CD14-positive monocyte (primary cell): ENCODE measurements around the gene FMR1NB. TPM values are rescaled to one million over a fixed set of nuclear protein-coding genes. Genes with fewer than 3 reads are reported as not detected.

Experiments used
- DNase-seq, 3 donors: peaks; one replicate each; pipeline ENCODE4 v3.0.0-alpha.2; 2011 to 2022
- H2AFZ ChIP-seq: 2 replicates; pipeline ENCODE4 v1.6.0; 2012; ENCODE audit warnings: mild to moderate bottlenecking, low read depth, low read length, inconsistent platforms; ENCODE audit not compliant: insufficient read depth, poor library complexity, severe bottlenecking
- H3K27ac ChIP-seq, 2 donors: 1 replicate in 1 of 2; 2 replicates in 1 of 2; pipeline ENCODE4 v1.5.1; 2012 to 2013; ENCODE audit warnings: low read length in 2 of 2, control low read depth in 1 of 2, inconsistent platforms in 1 of 2, low read depth in 1 of 2, mild to moderate bottlenecking in 1 of 2
- H3K27me3 ChIP-seq, 2 donors: one replicate each; pipeline versions ENCODE4 v1.6.0 to v1.6.1; 2011 to 2013; ENCODE audit warnings: low read length in 2 of 2; ENCODE audit not compliant: control insufficient read depth in 2 of 2, insufficient read depth in 2 of 2
- H3K36me3 ChIP-seq, 2 donors: replicated peaks in 1 of 2; 1 replicate in 1 of 2; 2 replicates in 1 of 2; pipeline versions ENCODE4 v1.5.1 to v1.6.1; 2012 to 2013; ENCODE audit warnings: low read length in 2 of 2, control low read depth in 1 of 2, inconsistent platforms in 1 of 2, mild to moderate bottlenecking in 1 of 2; ENCODE audit not compliant: insufficient read depth in 2 of 2, control insufficient read depth in 1 of 2
- H3K4me1 ChIP-seq, 2 donors: 1 replicate in 1 of 2; 2 replicates in 1 of 2; pipeline versions ENCODE4 v1.5.1 to v1.6.1; 2012 to 2013; ENCODE audit warnings: low read length in 2 of 2, control low read depth in 1 of 2, inconsistent platforms in 1 of 2, mild to moderate bottlenecking in 1 of 2, moderate library complexity in 1 of 2; ENCODE audit not compliant: insufficient read depth in 2 of 2, control insufficient read depth in 1 of 2
- H3K4me2 ChIP-seq: replicated peaks from 2 replicates; pipeline ENCODE3; 2012; ENCODE audit warnings: low read length, moderate library complexity, mild to moderate bottlenecking; ENCODE audit not compliant: poor library complexity, severe bottlenecking; ENCODE audit errors: extremely low read depth
- H3K4me3 ChIP-seq, 3 experiments: fragments of 200-600 bp in 1 of 3; sonication (generic) in 1 of 3; replicated peaks in 1 of 3; 1 replicate in 2 of 3; 2 replicates in 1 of 3; pipeline ENCODE4 v1.5.1; 2011 to 2013; ENCODE audit warnings: low read length in 3 of 3, mild to moderate bottlenecking in 3 of 3, control low read depth in 2 of 3, low read depth in 2 of 3, inconsistent platforms in 1 of 3, moderate library complexity in 1 of 3
- H3K79me2 ChIP-seq: 2 replicates; pipeline ENCODE4 v1.6.0; 2012; ENCODE audit warnings: mild to moderate bottlenecking, control low read depth, inconsistent platforms, low read length, moderate library complexity; ENCODE audit not compliant: insufficient read depth
- H3K9ac ChIP-seq: 2 replicates; pipeline ENCODE4 v1.6.0; 2017; ENCODE audit warnings: low read length, mild to moderate bottlenecking; ENCODE audit not compliant: insufficient read depth, poor library complexity, severe bottlenecking
- H3K9me3 ChIP-seq, 2 donors: replicated peaks in 1 of 2; 1 replicate in 1 of 2; 2 replicates in 1 of 2; pipeline versions ENCODE4 v1.5.1 to v1.6.1; 2012 to 2013; ENCODE audit warnings: low read length in 2 of 2, control low read depth in 1 of 2; ENCODE audit not compliant: control insufficient read depth in 1 of 2, insufficient read depth in 1 of 2
- H4K20me1 ChIP-seq: 2 replicates; pipeline ENCODE4 v1.6.0; 2012; ENCODE audit warnings: mild to moderate bottlenecking, low read length, control low read depth, moderate library complexity; ENCODE audit not compliant: insufficient read depth
- H3K27ac Mint-ChIP-seq, 7 donors: one replicate each; pipeline ENCODE4 v1.8.0; 2020; ENCODE audit warnings: mild to moderate bottlenecking in 7 of 7, mixed read lengths in 7 of 7, moderate library complexity in 6 of 7, inconsistent platforms in 2 of 7
- H3K27me3 Mint-ChIP-seq, 3 donors: one replicate each; pipeline ENCODE4 v1.8.0; 2021 to 2022; ENCODE audit warnings: low read depth in 3 of 3, mild to moderate bottlenecking in 3 of 3, mixed read lengths in 3 of 3, moderate library complexity in 3 of 3, inconsistent platforms in 1 of 3
- H3K36me3 Mint-ChIP-seq, 2 donors: one replicate each; pipeline ENCODE4 v1.8.0; 2020; ENCODE audit warnings: mixed read lengths in 2 of 2, inconsistent platforms in 1 of 2, mild to moderate bottlenecking in 1 of 2
- H3K4me1 Mint-ChIP-seq: one replicate; pipeline ENCODE4 v1.8.0; 2020; ENCODE audit warnings: mild to moderate bottlenecking, mixed read lengths
- H3K4me3 Mint-ChIP-seq, 2 donors: one replicate each; pipeline ENCODE4 v1.8.0; 2020; ENCODE audit warnings: mild to moderate bottlenecking in 2 of 2, mixed read lengths in 2 of 2, moderate library complexity in 1 of 2
- H3K9me3 Mint-ChIP-seq, 7 donors: one replicate each; pipeline ENCODE4 v1.8.0; 2020 to 2022; ENCODE audit warnings: mixed read lengths in 7 of 7, mild to moderate bottlenecking in 6 of 7, moderate library complexity in 6 of 7, inconsistent platforms in 2 of 7
- CTCF ChIP-seq: fragments of 200-600 bp; IDR thresholded peaks from one replicate; pipeline ENCODE4 v1.8.0; 2022; ENCODE audit warnings: antibody characterized with exemption, mild to moderate bottlenecking
- WGBS: methylation state at CpG from one replicate; pipeline ENCODE4 v1.1.5; 2013; ENCODE audit warnings: missing lambda C conversion rate; ENCODE audit not compliant: insufficient coverage; 5-methylcytosine and 5-hydroxymethylcytosine counted together
- intact Hi-C, 2 donors: fragments of 100-400 bp; cut with micrococcal nuclease; formaldehyde crosslinking; loops; one replicate each; pipeline versions ENCODE4 v1.15.0 to v1.15.1; 2023
- polyA plus RNA-seq, 3 donors: library from polyadenylated mRNA; depleted of rRNA in 1 of 3; unstranded in 2 of 3; stranded (reverse) in 1 of 3; fragments of 300-500 nt in 2 of 3; fragments of >200 nt in 1 of 3; fragmentation: Illumina TruSeq in 2 of 3; gene quantifications; 1 replicate in 2 of 3; 2 replicates in 1 of 3; pipeline ENCODE4 v1.2.3, GENCODE V29; 2012 to 2021

The FMR1NB gene
- polyA plus RNA-seq, 3 donors = not detected

- Histone ChIP-seq H3K27ac (no peak overlapping the region), H3K9ac (no peak overlapping the region), H3K27me3 (no peaks in the 10 kb centered on the region), H3K9me3 (no peaks in the 10 kb centered on the region), H3K4me1 (no peaks in the 10 kb centered on the region), H3K4me2 (no peak overlapping the region), H4K20me1 (no peaks in the 10 kb centered on the region), H3K36me3 (no peaks in the 10 kb centered on the region), H2AFZ (no peak overlapping the region), H3K79me2 (no peaks in the 10 kb centered on the region), H3K4me3 (no peak overlapping the region)
- no peak for DNase-seq
- peaks cover 0 to 2% (median 0%) of the 10 kb centered on the region in 7 donors for H3K9me3 Mint-ChIP-seq
- no peaks in the 10 kb centered on the region for H3K36me3 Mint-ChIP-seq
- H3K27me3 Mint-ChIP-seq = peaks cover 0 to 1% (median 1%) of the 10 kb centered on the region in 3 donors
- WGBS = no CpG with 5 or more reads among the region's 1 CpG
- intact Hi-C loops = no loop called here
- peak overlapping the region in 1 of 7 donors; percentile 9 for H3K27ac Mint-ChIP-seq
- no peak overlapping the region for H3K4me3 Mint-ChIP-seq
- no peak for TF ChIP-seq CTCF
- H3K4me1 Mint-ChIP-seq = no peaks in the 10 kb centered on the region
Measured at GRCh38 chrX:147962476-147962875, 18.7 kb upstream of the FMR1NB start.

- H3K27ac ChIP-seq = no peak overlapping the region
- no peak overlapping the region for H3K9ac ChIP-seq
- no peak overlapping the region for H3K4me3 ChIP-seq
- WGBS = 100% methylated on average over 1 of the region's 6 CpGs
- H2AFZ ChIP-seq = no peak overlapping the region
- no peaks in the 10 kb centered on the region for H3K4me1 ChIP-seq
- no peaks in the 10 kb centered on the region for H3K27me3 ChIP-seq
- no peak for DNase-seq
- Mint-ChIP-seq H3K36me3 (no peaks in the 10 kb centered on the region), H3K27me3 (peaks cover 0 to 1% (median 0%) of the 10 kb centered on the region in 3 donors), H3K4me3 (no peak overlapping the region), H3K27ac (no peak overlapping the region), H3K9me3 (peaks cover 0 to 26% (median 5%) of the 10 kb centered on the region in 7 donors), H3K4me1 (no peaks in the 10 kb centered on the region)
- no peaks in the 10 kb centered on the region for H3K36me3 ChIP-seq
- no peaks in the 10 kb centered on the region for H3K79me2 ChIP-seq
- H3K4me2 ChIP-seq = no peak overlapping the region
- intact Hi-C loops = no loop called here
- H3K9me3 ChIP-seq = peaks cover 0 to 10% of the 10 kb centered on the region in 2 donors
- no peak for TF ChIP-seq CTCF
- no peaks in the 10 kb centered on the region for H4K20me1 ChIP-seq
Measured at GRCh38 chrX:147978931-147979330, 2.2 kb upstream of the FMR1NB start.
